Measurements from ENCODE around the gene ACTL7A. TPM values are rescaled to one million over a fixed set of nuclear protein-coding genes. Genes with fewer than 3 reads are reported as not detected.

The ACTL7A gene
- total RNA-seq, 6 experiments from 2014 or later, result not detected

DNA sequence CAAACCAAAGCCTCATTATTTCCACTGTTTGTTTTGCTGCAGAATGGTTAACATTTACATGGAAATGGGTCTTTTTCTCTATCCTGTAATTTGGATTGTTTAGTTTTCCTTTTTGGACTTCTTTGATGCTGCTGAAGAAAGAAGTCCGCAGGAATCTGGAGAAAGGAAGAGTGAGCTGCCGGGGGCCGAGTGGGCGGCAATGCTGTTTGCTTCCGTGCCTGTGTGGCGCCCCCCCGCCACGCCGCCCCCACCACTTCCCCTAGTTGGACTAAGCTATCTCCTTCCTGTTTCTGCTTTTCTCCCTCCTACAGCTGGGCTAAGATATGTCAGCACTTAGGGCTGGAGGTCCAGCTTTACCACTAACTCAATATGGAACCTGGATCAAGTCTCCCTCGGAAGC is 46.0 kb upstream of the ACTL7A start:
- 33% methylated on average over 10 of the region's 10 CpGs for WGBS (ENCODE audit: insufficient coverage, low coverage, low lambda C conversion rate, missing lambda C conversion rate)
- Histone ChIP-seq H3K4me1 (no peaks in the 10 kb centered on the region), H3K9me3 (no peaks in the 10 kb centered on the region), H3K27ac (no peak overlapping the region), H3K27me3 (no peaks in the 10 kb centered on the region), H3K36me3 (no peaks in the 10 kb centered on the region), H3K4me3 (no peak overlapping the region)
- TF ChIP-seq POLR2A (IDR thresholded peaks at IDR 0.05) (no peak), CTCF (IDR thresholded peaks at IDR 0.05) (no peak)
- intact Hi-C loops (cut with DNase I), result no loop called here
- DNase-seq (peak in 1 of 3 donors; percentile 24), ATAC-seq (peak; percentile 21 to 57 (median 51))

DNA sequence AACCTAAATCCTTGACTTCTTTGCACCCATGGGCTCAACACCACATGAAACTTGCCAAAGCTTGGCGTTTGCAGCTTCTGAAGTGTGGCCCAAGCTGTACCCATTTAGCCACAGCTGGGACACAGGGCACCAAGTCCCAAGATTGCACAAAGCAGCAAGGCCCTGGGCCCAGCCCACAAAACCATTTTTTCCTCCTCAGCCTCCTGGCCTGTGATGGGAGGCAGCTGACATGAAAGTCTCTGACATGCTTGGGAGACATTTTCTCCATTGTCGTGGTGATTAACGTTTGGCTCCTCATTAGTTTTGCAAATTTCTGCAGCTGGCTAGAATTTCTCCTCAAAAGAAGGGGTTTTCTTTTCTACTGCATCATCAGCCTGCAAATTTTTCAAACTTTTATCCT is 38.2 kb upstream of the ACTL7A start:
- no peaks in the 10 kb centered on the region for H3K4me1 ChIP-seq
- no peak for TF ChIP-seq POLR2A (IDR thresholded peaks at IDR 0.05)
- TF ChIP-seq CTCF (IDR thresholded peaks at IDR 0.05), result no peak
- H3K9me3 ChIP-seq, result no peaks in the 10 kb centered on the region
- H3K4me3 ChIP-seq, result no peak overlapping the region
- no peaks in the 10 kb centered on the region for H3K36me3 ChIP-seq
- H3K27me3 ChIP-seq, result no peaks in the 10 kb centered on the region
- no peak for DNase-seq
- H3K27ac ChIP-seq, result no peak overlapping the region
- no peak for ATAC-seq
- WGBS (ENCODE audit: insufficient coverage, low coverage, low lambda C conversion rate, missing lambda C conversion rate), result 80% methylated on average over 3 of the region's 3 CpGs
- intact Hi-C loops (cut with DNase I), result no loop called here

DNA sequence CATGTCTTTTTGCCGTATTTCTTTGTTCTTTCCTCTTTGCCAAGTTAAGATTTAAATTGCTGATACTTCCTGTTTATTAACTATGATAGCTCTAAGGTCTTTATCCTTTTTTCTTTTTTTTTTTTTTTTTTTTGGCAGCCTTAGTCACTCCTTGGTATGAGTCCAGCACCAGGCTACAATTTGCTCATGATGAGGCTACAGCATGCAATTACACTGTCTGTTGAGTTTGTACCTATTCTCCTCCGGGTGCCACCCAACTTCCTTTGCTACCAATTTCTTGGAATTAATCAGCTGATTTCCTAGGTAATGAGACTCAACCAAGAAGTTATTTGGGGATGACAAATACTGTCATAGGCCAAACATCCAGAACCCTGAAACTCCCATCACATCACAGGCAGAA is 31.8 kb upstream of the ACTL7A start:
- Histone ChIP-seq H3K27me3 (no peaks in the 10 kb centered on the region), H3K4me1 (no peaks in the 10 kb centered on the region), H3K4me3 (no peak overlapping the region), H3K36me3 (no peaks in the 10 kb centered on the region), H3K27ac (no peak overlapping the region), H3K9me3 (no peaks in the 10 kb centered on the region)
- WGBS (ENCODE audit: insufficient coverage, low coverage, low lambda C conversion rate, missing lambda C conversion rate), result 58% methylated on average over 2 of the region's 2 CpGs
- DNase-seq (no peak), ATAC-seq (no peak)
- intact Hi-C loops (cut with DNase I), result no loop called here
- TF ChIP-seq CTCF (IDR thresholded peaks at IDR 0.05), result no peak
- no peak for TF ChIP-seq POLR2A (IDR thresholded peaks at IDR 0.05)

- DNase-seq (no peak), ATAC-seq (no peak)
- H3K4me3 ChIP-seq, result no peak overlapping the region
- no peak overlapping the region for H3K27ac ChIP-seq
- no peak for TF ChIP-seq CTCF (IDR thresholded peaks at IDR 0.05)
- TF ChIP-seq POLR2A (IDR thresholded peaks at IDR 0.05), result no peak
- H3K4me1 ChIP-seq, result no peaks in the 10 kb centered on the region
- WGBS (ENCODE audit: insufficient coverage, low coverage, low lambda C conversion rate, missing lambda C conversion rate), result 88% methylated on average over 1 of the region's 1 CpG
- no peaks in the 10 kb centered on the region for H3K36me3 ChIP-seq
- no peaks in the 10 kb centered on the region for H3K9me3 ChIP-seq
- no peaks in the 10 kb centered on the region for H3K27me3 ChIP-seq
- intact Hi-C loops (cut with DNase I), result no loop called here
Observed at GRCh38 chr9:108831496-108832178, 30.4 kb upstream of the ACTL7A start.

DNA sequence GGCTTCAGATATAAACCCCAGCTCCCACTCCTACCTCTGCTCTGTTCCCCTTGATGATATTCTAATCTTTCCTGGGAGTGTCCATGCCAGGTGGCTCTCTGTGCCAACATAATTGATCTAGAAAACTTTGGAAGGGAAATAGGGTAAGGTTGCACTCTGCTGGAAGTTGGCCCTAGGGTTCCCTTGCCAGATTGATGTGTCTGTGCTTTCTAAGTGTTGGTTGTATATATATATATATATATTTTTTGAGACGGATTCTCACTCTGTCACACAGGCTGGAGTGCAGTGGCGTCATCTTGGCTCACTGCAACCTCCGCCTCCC is 29.9 kb upstream of the ACTL7A start:
- DNase-seq (no peak), ATAC-seq (peak in 3 of 4 donors; percentile 25 to 81 (median 48))
- no peak for TF ChIP-seq POLR2A (IDR thresholded peaks at IDR 0.05)
- no peaks in the 10 kb centered on the region for H3K36me3 ChIP-seq
- 50% methylated on average over 1 of the region's 3 CpGs for WGBS (ENCODE audit: insufficient coverage, low coverage, low lambda C conversion rate, missing lambda C conversion rate)
- no peaks in the 10 kb centered on the region for H3K4me1 ChIP-seq
- intact Hi-C loops (cut with DNase I), result no loop called here
- H3K27ac ChIP-seq, result no peak overlapping the region
- H3K27me3 ChIP-seq, result no peaks in the 10 kb centered on the region
- no peak overlapping the region for H3K4me3 ChIP-seq
- no peaks in the 10 kb centered on the region for H3K9me3 ChIP-seq
